ENCODE data around the gene NT5M.

DNA sequence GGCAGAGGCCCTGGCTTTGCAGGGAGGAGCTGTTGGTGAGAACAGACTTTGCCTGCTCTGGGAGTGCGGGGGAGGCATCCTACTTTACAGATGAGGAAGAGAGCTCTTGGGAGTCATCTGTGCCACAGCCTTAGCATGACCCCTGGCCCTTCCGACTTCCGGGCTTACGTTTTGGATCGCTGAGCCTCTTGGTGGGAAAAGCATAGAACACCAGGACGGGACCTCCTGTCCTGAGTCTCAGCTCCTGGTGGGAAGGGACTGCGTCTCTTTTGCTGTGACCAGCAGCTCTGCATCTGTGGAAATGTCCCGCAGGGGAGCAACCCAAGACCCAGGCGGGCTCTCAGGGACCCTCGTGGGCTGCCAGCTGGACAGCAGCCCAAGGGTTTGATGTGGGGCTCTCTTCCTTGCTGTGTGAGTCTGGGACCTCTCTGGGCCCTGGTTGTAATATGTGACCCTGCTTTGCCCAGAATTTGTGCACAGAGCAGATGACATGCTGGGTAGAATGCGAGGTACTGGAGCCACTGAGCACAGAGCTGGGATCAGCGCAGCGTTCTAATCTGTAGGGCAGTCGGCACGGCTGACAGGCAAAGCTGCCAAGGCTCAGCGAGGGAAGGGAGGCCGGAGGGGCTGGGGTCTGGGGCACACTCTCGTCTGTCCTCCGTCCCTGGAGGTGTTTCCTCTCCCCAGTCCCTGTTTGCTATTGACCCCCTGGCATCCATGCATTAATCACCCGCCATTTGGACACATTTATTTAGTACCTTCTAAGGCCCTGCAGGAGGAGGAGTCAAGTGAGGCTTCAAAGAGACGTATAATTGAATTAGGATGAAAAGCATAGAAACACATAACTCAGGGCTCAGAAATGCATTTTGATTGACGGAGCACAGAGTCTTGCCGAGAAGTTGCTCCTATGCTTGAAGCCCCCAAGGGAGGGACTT is 64.0 kb downstream of the NT5M start:
- TF ChIP-seq EZH2 (IDR thresholded peaks at IDR 0.05; ENCODE audit: low read length, unreplicated experiment), result no peak
- TF ChIP-seq, protein P1, sequence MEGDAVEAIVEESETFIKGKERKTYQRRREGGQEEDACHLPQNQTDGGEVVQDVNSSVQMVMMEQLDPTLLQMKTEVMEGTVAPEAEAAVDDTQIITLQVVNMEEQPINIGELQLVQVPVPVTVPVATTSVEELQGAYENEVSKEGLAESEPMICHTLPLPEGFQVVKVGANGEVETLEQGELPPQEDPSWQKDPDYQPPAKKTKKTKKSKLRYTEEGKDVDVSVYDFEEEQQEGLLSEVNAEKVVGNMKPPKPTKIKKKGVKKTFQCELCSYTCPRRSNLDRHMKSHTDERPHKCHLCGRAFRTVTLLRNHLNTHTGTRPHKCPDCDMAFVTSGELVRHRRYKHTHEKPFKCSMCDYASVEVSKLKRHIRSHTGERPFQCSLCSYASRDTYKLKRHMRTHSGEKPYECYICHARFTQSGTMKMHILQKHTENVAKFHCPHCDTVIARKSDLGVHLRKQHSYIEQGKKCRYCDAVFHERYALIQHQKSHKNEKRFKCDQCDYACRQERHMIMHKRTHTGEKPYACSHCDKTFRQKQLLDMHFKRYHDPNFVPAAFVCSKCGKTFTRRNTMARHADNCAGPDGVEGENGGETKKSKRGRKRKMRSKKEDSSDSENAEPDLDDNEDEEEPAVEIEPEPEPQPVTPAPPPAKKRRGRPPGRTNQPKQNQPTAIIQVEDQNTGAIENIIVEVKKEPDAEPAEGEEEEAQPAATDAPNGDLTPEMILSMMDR (conservative IDR thresholded peaks at IDR 0.05; ENCODE audit: low read depth, low read length), result no peak
